Panc1 (cell line): Measurements from ENCODE around the gene ABHD8. TPM values are rescaled to one million over a fixed set of nuclear protein-coding genes. Genes with fewer than 3 reads are reported as not detected.

Source experiments
- ATAC-seq: fragments of 200-7000 bp; cut with Tn5 transposase; 2 replicates; pipeline ENCODE4 v1.9.1; 2020; ENCODE audit warnings: mild to moderate bottlenecking, moderate library complexity
- BruUV-seq: library from RNA; stranded (reverse); fragments of 400-500 nt; replicated peaks from 2 replicates; lab custom pipeline; 2021; lab: Mats Ljungman, UMichigan
- CTCF ChIA-PET: fragments of 300-600 bp; sonication (Branson Sonifier 250); formaldehyde crosslinking; loops from one replicate; lab custom pipeline; 2022; ENCODE audit warnings: antibody characterized with exemption; lab: Charles Lee
- POLR2A ChIA-PET: fragments of 300-600 bp; sonication (Branson Sonifier 250); formaldehyde crosslinking; loops from one replicate; lab custom pipeline; 2022; ENCODE audit warnings: antibody characterized with exemption; lab: Charles Lee
- DNase-seq: peaks from one replicate; pipeline ENCODE4 v3.0.0-alpha.2; 2010; ENCODE audit warnings: low read depth, low spot score
- H3K27ac ChIP-seq: 2 replicates; pipeline ENCODE4 v1.5.1; 2011; ENCODE audit warnings: mild to moderate bottlenecking, low read length, inconsistent platforms
- H3K27me3 ChIP-seq: fragments of 200-500 bp; sonication (Bioruptor generic); 2 replicates; pipeline ENCODE4 v1.6.0; 2014; ENCODE audit warnings: low read length, inconsistent platforms; ENCODE audit not compliant: control insufficient read depth, insufficient read depth
- H3K36me3 ChIP-seq: fragments of 200-500 bp; sonication (Bioruptor generic); 2 replicates; pipeline ENCODE4 v1.5.1; 2014; ENCODE audit warnings: inconsistent platforms, mild to moderate bottlenecking, low read length, moderate library complexity; ENCODE audit not compliant: control insufficient read depth, insufficient read depth
- H3K4me1 ChIP-seq: 2 replicates; pipeline ENCODE4 v1.5.1; 2011; ENCODE audit warnings: inconsistent platforms, mild to moderate bottlenecking, low read length, moderate library complexity; ENCODE audit not compliant: control insufficient read depth, insufficient read depth
- H3K4me3 ChIP-seq, 2 experiments: 2 replicates each; pipeline ENCODE4 v1.5.1; 2011 to 2012; ENCODE audit warnings: low read depth in 2 of 2, low read length in 2 of 2, mild to moderate bottlenecking in 2 of 2, inconsistent platforms in 1 of 2, moderate library complexity in 1 of 2
- H3K9me3 ChIP-seq: fragments of 200-500 bp; sonication (Bioruptor generic); 2 replicates; pipeline ENCODE4 v1.5.1; 2014; ENCODE audit warnings: low read depth, mild to moderate bottlenecking, inconsistent platforms, low read length, moderate library complexity; ENCODE audit not compliant: control insufficient read depth, insufficient read depth
- POLR2AphosphoS5 ChIP-seq: IDR thresholded peaks from 2 replicates; pipeline ENCODE4 v1.6.1; 2012; ENCODE audit warnings: mild to moderate bottlenecking, low read depth, low read length, moderate library complexity
- SIN3A ChIP-seq: IDR thresholded peaks from 2 replicates; pipeline ENCODE4 v1.6.1; 2012; ENCODE audit warnings: low read depth, mild to moderate bottlenecking, low read length, moderate library complexity, borderline replicate concordance; ENCODE audit not compliant: insufficient read depth
- TCF7L2 ChIP-seq: IDR thresholded peaks from 2 replicates; pipeline ENCODE4 v1.6.1; 2011; ENCODE audit warnings: mild to moderate bottlenecking, low read depth, low read length, inconsistent platforms
- in situ Hi-C: cut with HindIII; loops from 2 replicates; pipeline ENCODE4 v1.10.0; 2016; ENCODE audit warnings: low sequenced_read_pairs, low pct_unique_long_range_greater_than_20kb
- intact Hi-C: fragments of 100-400 bp; cut with micrococcal nuclease; formaldehyde crosslinking; loops from one replicate; pipeline ENCODE4 v1.10.0; 2022; ENCODE audit not compliant: unreplicated experiment
- total RNA-seq: library from RNA; stranded (reverse); gene quantifications from one replicate; pipeline ENCODE4 v1.2.1, GENCODE V29; 2021; ENCODE audit not compliant: unreplicated experiment
- TF ChIP-seq, protein P1 (sequence below): fragments of 450-650 bp; IDR thresholded peaks from 2 replicates; pipeline ENCODE4 v1.5.1; 2017; ENCODE audit warnings: mild to moderate bottlenecking
- TF ChIP-seq, protein P2 (sequence below), 2 experiments: IDR thresholded peaks; 2 replicates each; pipeline ENCODE4 v1.6.1; 2011 to 2012; ENCODE audit warnings: low read depth in 2 of 2, control low read depth in 1 of 2, low read length in 1 of 2, mild to moderate bottlenecking in 1 of 2, moderate library complexity in 1 of 2; ENCODE audit not compliant: insufficient read depth in 1 of 2

Gene ABHD8
- total RNA-seq, 1 experiment from 2014 or later, result 19.6 TPM

DNA sequence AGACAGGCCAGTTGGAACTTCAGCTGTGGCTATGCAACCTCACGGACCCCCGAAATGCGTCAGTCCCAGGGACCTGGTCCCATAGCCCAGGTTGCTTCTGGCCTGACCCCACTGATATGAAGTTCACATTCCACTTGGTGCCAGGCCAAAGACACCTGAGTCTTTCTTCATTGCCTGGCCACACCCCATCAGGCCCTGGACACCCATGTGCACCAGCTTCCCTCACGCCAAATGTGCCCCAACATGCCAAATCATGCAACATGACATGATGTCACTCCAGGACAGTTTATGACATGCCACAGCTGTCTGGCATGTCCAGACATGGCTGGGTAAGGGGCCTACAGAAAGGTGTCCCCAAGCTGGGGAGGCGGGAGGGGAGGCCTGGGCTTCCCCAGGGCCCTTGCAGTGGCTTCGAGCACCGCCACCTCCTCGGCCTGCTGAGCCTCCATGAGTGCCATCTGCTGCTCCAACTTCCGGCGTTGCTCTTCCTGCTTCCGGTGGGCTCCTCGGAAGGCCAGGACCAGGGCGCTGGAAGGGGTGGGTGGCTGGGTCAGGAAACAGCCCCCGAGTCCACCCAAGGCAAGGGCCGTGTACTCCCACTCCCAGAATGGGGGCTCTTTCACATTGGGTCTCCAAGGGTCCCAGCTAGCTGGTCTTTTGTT is 53.2 kb downstream of the ABHD8 start:
- intact Hi-C loops (no loop called here), in situ Hi-C loops (no loop called here)
- ChIA-PET POLR2A (interaction anchor here (0.6 kb wide), 2 partner anchors 27 to 178 kb away, joined by 4 read pairs; no protein-coding TSS in a partner anchor), CTCF (no interaction called here)
- TF ChIP-seq, protein P1, sequence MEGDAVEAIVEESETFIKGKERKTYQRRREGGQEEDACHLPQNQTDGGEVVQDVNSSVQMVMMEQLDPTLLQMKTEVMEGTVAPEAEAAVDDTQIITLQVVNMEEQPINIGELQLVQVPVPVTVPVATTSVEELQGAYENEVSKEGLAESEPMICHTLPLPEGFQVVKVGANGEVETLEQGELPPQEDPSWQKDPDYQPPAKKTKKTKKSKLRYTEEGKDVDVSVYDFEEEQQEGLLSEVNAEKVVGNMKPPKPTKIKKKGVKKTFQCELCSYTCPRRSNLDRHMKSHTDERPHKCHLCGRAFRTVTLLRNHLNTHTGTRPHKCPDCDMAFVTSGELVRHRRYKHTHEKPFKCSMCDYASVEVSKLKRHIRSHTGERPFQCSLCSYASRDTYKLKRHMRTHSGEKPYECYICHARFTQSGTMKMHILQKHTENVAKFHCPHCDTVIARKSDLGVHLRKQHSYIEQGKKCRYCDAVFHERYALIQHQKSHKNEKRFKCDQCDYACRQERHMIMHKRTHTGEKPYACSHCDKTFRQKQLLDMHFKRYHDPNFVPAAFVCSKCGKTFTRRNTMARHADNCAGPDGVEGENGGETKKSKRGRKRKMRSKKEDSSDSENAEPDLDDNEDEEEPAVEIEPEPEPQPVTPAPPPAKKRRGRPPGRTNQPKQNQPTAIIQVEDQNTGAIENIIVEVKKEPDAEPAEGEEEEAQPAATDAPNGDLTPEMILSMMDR, result no peak
- TF ChIP-seq POLR2AphosphoS5, result no peak
- no peak for TF ChIP-seq SIN3A
- TF ChIP-seq, protein P2, sequence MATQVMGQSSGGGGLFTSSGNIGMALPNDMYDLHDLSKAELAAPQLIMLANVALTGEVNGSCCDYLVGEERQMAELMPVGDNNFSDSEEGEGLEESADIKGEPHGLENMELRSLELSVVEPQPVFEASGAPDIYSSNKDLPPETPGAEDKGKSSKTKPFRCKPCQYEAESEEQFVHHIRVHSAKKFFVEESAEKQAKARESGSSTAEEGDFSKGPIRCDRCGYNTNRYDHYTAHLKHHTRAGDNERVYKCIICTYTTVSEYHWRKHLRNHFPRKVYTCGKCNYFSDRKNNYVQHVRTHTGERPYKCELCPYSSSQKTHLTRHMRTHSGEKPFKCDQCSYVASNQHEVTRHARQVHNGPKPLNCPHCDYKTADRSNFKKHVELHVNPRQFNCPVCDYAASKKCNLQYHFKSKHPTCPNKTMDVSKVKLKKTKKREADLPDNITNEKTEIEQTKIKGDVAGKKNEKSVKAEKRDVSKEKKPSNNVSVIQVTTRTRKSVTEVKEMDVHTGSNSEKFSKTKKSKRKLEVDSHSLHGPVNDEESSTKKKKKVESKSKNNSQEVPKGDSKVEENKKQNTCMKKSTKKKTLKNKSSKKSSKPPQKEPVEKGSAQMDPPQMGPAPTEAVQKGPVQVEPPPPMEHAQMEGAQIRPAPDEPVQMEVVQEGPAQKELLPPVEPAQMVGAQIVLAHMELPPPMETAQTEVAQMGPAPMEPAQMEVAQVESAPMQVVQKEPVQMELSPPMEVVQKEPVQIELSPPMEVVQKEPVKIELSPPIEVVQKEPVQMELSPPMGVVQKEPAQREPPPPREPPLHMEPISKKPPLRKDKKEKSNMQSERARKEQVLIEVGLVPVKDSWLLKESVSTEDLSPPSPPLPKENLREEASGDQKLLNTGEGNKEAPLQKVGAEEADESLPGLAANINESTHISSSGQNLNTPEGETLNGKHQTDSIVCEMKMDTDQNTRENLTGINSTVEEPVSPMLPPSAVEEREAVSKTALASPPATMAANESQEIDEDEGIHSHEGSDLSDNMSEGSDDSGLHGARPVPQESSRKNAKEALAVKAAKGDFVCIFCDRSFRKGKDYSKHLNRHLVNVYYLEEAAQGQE (IDR thresholded peaks at IDR 0.05; ENCODE audit: insufficient read depth in 1 of 2, low read depth in 2 of 2, low read length in 1 of 2), result no peak
- no peak for TF ChIP-seq TCF7L2
- Histone ChIP-seq H3K4me1 (peaks cover 32% of the 10 kb centered on the region), H3K9me3 (no peaks in the 10 kb centered on the region), H3K4me3 (no peak overlapping the region), H3K27me3 (no peaks in the 10 kb centered on the region), H3K36me3 (no peaks in the 10 kb centered on the region), H3K27ac (peak overlapping the region; percentile 34; the same call in 1 of the 2 replicates)
- DNase-seq (no peak), ATAC-seq (no peak)
- no TSS peak for BruUV-seq

DNA sequence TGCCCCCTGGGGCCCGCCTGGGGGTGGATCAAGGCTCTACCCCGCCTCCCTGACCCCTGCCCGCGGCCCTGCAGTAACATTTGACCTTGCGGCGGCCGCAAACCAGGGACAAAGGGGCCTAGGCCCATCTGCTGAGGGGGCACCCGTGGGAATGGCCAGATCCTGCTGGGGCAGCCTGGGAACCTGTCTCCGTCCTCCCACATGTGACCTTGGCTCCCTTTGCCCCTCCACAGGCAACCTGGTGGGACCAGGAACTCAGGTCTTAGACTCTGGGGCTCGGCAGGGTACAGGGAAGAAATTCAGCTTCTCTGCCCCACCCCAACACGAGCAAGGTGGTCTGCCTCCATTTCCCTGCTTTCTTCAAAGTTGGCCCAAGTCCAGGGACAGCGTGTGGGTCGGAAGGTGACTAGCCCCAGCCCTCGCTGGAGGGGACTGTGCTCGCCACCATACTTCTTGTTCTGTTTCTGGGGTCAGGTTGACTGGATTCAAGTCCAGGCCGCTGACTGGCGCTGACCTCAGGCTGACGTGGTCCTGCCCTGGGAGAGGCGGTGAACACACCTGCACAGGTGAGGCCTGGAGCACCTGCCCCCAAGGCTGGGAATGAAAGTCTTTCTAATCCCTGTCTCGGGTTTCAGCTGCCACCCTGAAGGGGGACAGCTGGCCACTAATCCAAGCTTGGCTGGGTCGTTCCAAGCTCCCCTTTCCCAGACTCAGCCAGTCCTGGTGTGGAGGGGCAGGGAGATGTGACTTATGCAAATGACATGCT is 55.0 kb downstream of the ABHD8 start:
- in situ Hi-C loops, result no loop called here
- Histone ChIP-seq H3K36me3 (peaks cover 2% of the 10 kb centered on the region; the same call in 1 of the 2 replicates), H3K27me3 (no peaks in the 10 kb centered on the region), H3K27ac (peak overlapping the region; percentile 85), H3K9me3 (no peaks in the 10 kb centered on the region), H3K4me1 (peaks cover 32% of the 10 kb centered on the region), H3K4me3 (no peak overlapping the region)
- CTCF ChIA-PET, result interaction anchor here (0.6 kb wide), 2 partner anchors 13 to 127 kb away, joined by 4 to 10 read pairs; no protein-coding TSS in a partner anchor
- intact Hi-C loops, result no loop called here
- no TSS peak for BruUV-seq
- POLR2A ChIA-PET, result no interaction called here
- no peak for DNase-seq
- TF ChIP-seq TCF7L2 (no peak), SIN3A (no peak), POLR2AphosphoS5 (no peak)
- TF ChIP-seq, protein P1, result no peak
- TF ChIP-seq, protein P2 (IDR thresholded peaks at IDR 0.05; ENCODE audit: insufficient read depth in 1 of 2, low read depth in 2 of 2, low read length in 1 of 2), result no peak
- no peak for ATAC-seq
